Activated CD8-positive, alpha-beta memory T cell treated with anti-CD3 and anti-CD28 coated beads for 48 hours (primary cell): Measurements from ENCODE around the gene CCDC159.
"Not testable (repeated sequence)": the region's sequence is repeated elsewhere in the genome, so short reads cannot be mapped to it uniquely, and the experiment has no call there.

Experiments used
- DNase-seq, 3 experiments: peaks; one replicate each; pipeline ENCODE4 v3.0.0-alpha.2; 2020; ENCODE audit warnings: low read depth in 2 of 3, low spot score in 2 of 3

Gene CCDC159

GRCh38 chr19:11338121-11338520 is 8.2 kb upstream of the CCDC159 start:
- no peak for DNase-seq

- DNase-seq: no peak
Observed at GRCh38 chr19:11338569-11339253, 7.6 kb upstream of the CCDC159 start.

- DNase-seq: peak; percentile 38 to 64 (median 59)
Observed at GRCh38 chr19:11339254-11340098, 6.8 kb upstream of the CCDC159 start, which contains the start of gene RAB3D. RAB3D (minus strand) TSS chr19:11339657; CDS start chr19:11337399, 2,258 bp downstream.

GRCh38 chr19:11340099-11340467 is 6.2 kb upstream of the CCDC159 start:
- DNase-seq: not testable (repeated sequence)

GRCh38 chr19:11342429-11342828 is 3.9 kb upstream of the CCDC159 start:
- no peak for DNase-seq

GRCh38 chr19:11345122-11345803 is 1.1 kb upstream of the CCDC159 start:
- DNase-seq: no peak

GRCh38 chr19:11347546-11348039 is 1.3 kb downstream of the CCDC159 start:
- no peak for DNase-seq

GRCh38 chr19:11349171-11349570 is 2.9 kb downstream of the CCDC159 start:
- DNase-seq: no peak

GRCh38 chr19:11354102-11354501 is 7.8 kb downstream of the CCDC159 start:
- not testable (repeated sequence) for DNase-seq

- peak; percentile 51 to 71 (median 58) for DNase-seq
Observed at GRCh38 chr19:11355160-11356073, 9.1 kb downstream of the CCDC159 start, which contains the start of gene PLPPR2. PLPPR2 (plus strand) TSS chr19:11355432; CDS start chr19:11357674, 2,242 bp downstream.

GRCh38 chr19:11356074-11356397 is 9.7 kb downstream of the CCDC159 start:
- no peak for DNase-seq

- DNase-seq: no peak
Observed at GRCh38 chr19:11356676-11357550, 10.6 kb downstream of the CCDC159 start.

- no peak for DNase-seq
Observed at GRCh38 chr19:11359421-11359820, 13.1 kb downstream of the CCDC159 start.

- DNase-seq: no peak
Observed at GRCh38 chr19:11361037-11361770, 14.9 kb downstream of the CCDC159 start.

GRCh38 chr19:11361771-11362731 is 15.7 kb downstream of the CCDC159 start:
- DNase-seq: no peak

GRCh38 chr19:11363881-11364280 is 17.6 kb downstream of the CCDC159 start:
- no peak for DNase-seq

- DNase-seq: no peak
Observed at GRCh38 chr19:11364296-11364904, 18.1 kb downstream of the CCDC159 start.
